ENCODE results near the gene PMP22.

DNA sequence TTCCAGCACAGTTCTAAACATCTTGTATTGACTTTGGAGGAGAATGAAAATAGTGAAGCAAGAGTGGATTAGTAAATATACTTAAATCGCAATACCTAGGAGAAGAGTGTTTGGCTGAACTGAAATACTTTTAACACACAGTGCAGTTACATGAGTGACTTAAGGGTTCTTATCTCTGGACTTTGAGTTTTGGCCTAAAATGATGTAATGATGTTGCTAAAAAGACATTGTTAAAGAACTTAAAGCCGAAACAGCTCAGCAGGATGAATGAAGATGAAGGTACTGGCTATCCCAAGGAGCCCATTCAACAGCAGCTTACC, 28.1 kb downstream of the PMP22 start:
- TF ChIP-seq CTCF (IDR thresholded peaks at IDR 0.05 in 4 of 5, conservative IDR thresholded peaks at IDR 0.05 in 1 of 5) (no peak), POLR2A (IDR thresholded peaks at IDR 0.05) (no peak)

Data from gastrocnemius medialis (tissue), 4 donors.